Nephron (organoid): Measurements from ENCODE around the gene CDKAL1.

ENCODE experiments used
- H3K27ac Mint-ChIP-seq, 3 experiments: 2 replicates each; pipeline ENCODE4 v1.8.0; 2020; ENCODE audit warnings: mixed read lengths in 3 of 3, mild to moderate bottlenecking in 2 of 3, moderate library complexity in 1 of 3
- H3K27me3 Mint-ChIP-seq: 2 replicates; pipeline ENCODE4 v1.8.0; 2021; ENCODE audit warnings: low read depth, mild to moderate bottlenecking, moderate library complexity, mixed read lengths
- H3K36me3 Mint-ChIP-seq: 2 replicates; pipeline ENCODE4 v1.8.0; 2020; ENCODE audit warnings: low read depth, mixed read lengths
- H3K4me1 Mint-ChIP-seq: 2 replicates; pipeline ENCODE4 v1.8.0; 2020; ENCODE audit warnings: mixed read lengths
- H3K4me3 Mint-ChIP-seq, 3 experiments: 2 replicates each; pipeline ENCODE4 v1.8.0; 2020; ENCODE audit warnings: mild to moderate bottlenecking in 3 of 3, mixed read lengths in 3 of 3, moderate library complexity in 2 of 3
- H3K9me3 Mint-ChIP-seq: 2 replicates; pipeline ENCODE4 v1.8.0; 2020; ENCODE audit warnings: mixed read lengths
- CTCF ChIP-seq, 3 experiments: fragments of 200-600 bp; sonication (generic); IDR thresholded peaks; one replicate each; pipeline ENCODE4 v1.5.0; 2021; ENCODE audit warnings: antibody characterized with exemption in 3 of 3; ENCODE audit not compliant: unreplicated experiment in 3 of 3

The CDKAL1 gene

GRCh38 chr6:21123507-21124436, 589.5 kb downstream of the CDKAL1 start:
- peak overlapping the region in 1 of 3 experiments; percentile 34 for H3K27ac Mint-ChIP-seq
- H3K4me3 Mint-ChIP-seq = no peak overlapping the region
- no peak for TF ChIP-seq CTCF (IDR thresholded peaks at IDR 0.05; ENCODE audit: unreplicated experiment in 3 of 3)
- H3K9me3 Mint-ChIP-seq = no peaks in the 10 kb centered on the region
- H3K4me1 Mint-ChIP-seq = no peaks in the 10 kb centered on the region
- no peaks in the 10 kb centered on the region for H3K36me3 Mint-ChIP-seq
- H3K27me3 Mint-ChIP-seq = no peaks in the 10 kb centered on the region

GRCh38 chr6:21128601-21129000, 594.3 kb downstream of the CDKAL1 start:
- H3K27ac Mint-ChIP-seq = no peak overlapping the region
- H3K4me3 Mint-ChIP-seq = no peak overlapping the region
- no peaks in the 10 kb centered on the region for H3K9me3 Mint-ChIP-seq
- H3K27me3 Mint-ChIP-seq = no peaks in the 10 kb centered on the region
- no peak for TF ChIP-seq CTCF (IDR thresholded peaks at IDR 0.05; ENCODE audit: unreplicated experiment in 3 of 3)
- H3K4me1 Mint-ChIP-seq = peaks cover 22% of the 10 kb centered on the region
- H3K36me3 Mint-ChIP-seq = no peaks in the 10 kb centered on the region

GRCh38 chr6:21131406-21131805, 597.1 kb downstream of the CDKAL1 start:
- Mint-ChIP-seq H3K27ac (peak overlapping the region in 2 of 3 experiments; percentile 17 to 23), H3K4me1 (peaks cover 46% of the 10 kb centered on the region), H3K36me3 (no peaks in the 10 kb centered on the region), H3K4me3 (no peak overlapping the region), H3K27me3 (no peaks in the 10 kb centered on the region), H3K9me3 (no peaks in the 10 kb centered on the region)
- TF ChIP-seq CTCF (IDR thresholded peaks at IDR 0.05; ENCODE audit: unreplicated experiment in 3 of 3) = no peak

GRCh38 chr6:21132446-21132845, 598.2 kb downstream of the CDKAL1 start:
- Mint-ChIP-seq H3K4me3 (peak overlapping the region in 2 of 3 experiments; percentile 8 to 21), H3K36me3 (no peaks in the 10 kb centered on the region), H3K4me1 (peaks cover 55% of the 10 kb centered on the region), H3K27ac (peak overlapping the region; percentile 71 to 89 (median 88)), H3K9me3 (no peaks in the 10 kb centered on the region), H3K27me3 (no peaks in the 10 kb centered on the region)
- no peak for TF ChIP-seq CTCF (IDR thresholded peaks at IDR 0.05; ENCODE audit: unreplicated experiment in 3 of 3)

GRCh38 chr6:21132856-21133838, 598.9 kb downstream of the CDKAL1 start:
- H3K4me1 Mint-ChIP-seq = peaks cover 60% of the 10 kb centered on the region
- H3K27ac Mint-ChIP-seq = peak overlapping the region; percentile 71 to 89 (median 88)
- H3K4me3 Mint-ChIP-seq = peak overlapping the region in 1 of 3 experiments; percentile 56
- no peaks in the 10 kb centered on the region for H3K27me3 Mint-ChIP-seq
- no peaks in the 10 kb centered on the region for H3K9me3 Mint-ChIP-seq
- no peak for TF ChIP-seq CTCF (IDR thresholded peaks at IDR 0.05; ENCODE audit: unreplicated experiment in 3 of 3)
- no peaks in the 10 kb centered on the region for H3K36me3 Mint-ChIP-seq
